EH (cell line): ENCODE data around the gene ADORA2A.
"Not testable (repeated sequence)": the region's sequence is repeated elsewhere in the genome, so short reads cannot be mapped to it uniquely, and the experiment has no call there.

ENCODE experiments used
- DNase-seq: peaks from one replicate; pipeline ENCODE4 v3.0.0-alpha.2; 2015; ENCODE audit warnings: low read depth

Gene ADORA2A

GRCh38 chr22:24489011-24489410 is 61.6 kb downstream of the ADORA2A start:
- DNase-seq: no peak

- not testable (repeated sequence) for DNase-seq
Measured at GRCh38 chr22:24489434-24489833, 62.0 kb downstream of the ADORA2A start.
